Upper lobe of right lung (tissue), 1 donor: ENCODE data around the gene PCDHA5. TPM values are rescaled to one million over a fixed set of nuclear protein-coding genes. Genes with fewer than 3 reads are reported as not detected.

ENCODE experiments used
- ATAC-seq: fragments of 200-7000 bp; cut with Tn5 transposase; one replicate; pipeline ENCODE4 v1.9.1; 2020; ENCODE audit warnings: mild to moderate bottlenecking, moderate library complexity
- DNase-seq: peaks from one replicate; pipeline ENCODE4 v3.0.0-alpha.2; 2020
- H3K27ac ChIP-seq: fragments of 200-600 bp; one replicate; pipeline ENCODE4 v1.8.0; 2022
- H3K27me3 ChIP-seq: fragments of 200-600 bp; one replicate; pipeline ENCODE4 v1.8.0; 2022; ENCODE audit warnings: mild to moderate bottlenecking
- H3K36me3 ChIP-seq: fragments of 200-600 bp; one replicate; pipeline ENCODE4 v1.8.0; 2022
- H3K4me1 ChIP-seq: fragments of 200-600 bp; one replicate; pipeline ENCODE4 v1.8.0; 2022
- H3K4me3 ChIP-seq: fragments of 200-600 bp; one replicate; pipeline ENCODE4 v1.8.0; 2022; ENCODE audit warnings: mild to moderate bottlenecking
- H3K9me3 ChIP-seq: fragments of 200-600 bp; one replicate; pipeline ENCODE4 v1.8.0; 2022
- intact Hi-C: fragments of 100-400 bp; cut with DNase I; formaldehyde crosslinking; loops from one replicate; pipeline ENCODE4 v1.11.0; 2022
- total RNA-seq: library from RNA; stranded (reverse); fragmentation: NEBNext Ultra II Directional; extraction: Animal tissue kit (Norgen Biotek cat#: 25700); gene quantifications from one replicate; pipeline ENCODE4 v1.2.1, GENCODE V29; 2021
- TF ChIP-seq, protein P1 (sequence below): fragments of 200-600 bp; IDR thresholded peaks from one replicate; pipeline ENCODE4 v1.8.0; 2022; ENCODE audit warnings: antibody characterized with exemption
- donor health status: DM: no; HTN: yes; CAD: no; lungs with severe emphysema.

Gene PCDHA5
- total RNA-seq, 1 donor from 2014 or later, result 0.43 TPM

DNA sequence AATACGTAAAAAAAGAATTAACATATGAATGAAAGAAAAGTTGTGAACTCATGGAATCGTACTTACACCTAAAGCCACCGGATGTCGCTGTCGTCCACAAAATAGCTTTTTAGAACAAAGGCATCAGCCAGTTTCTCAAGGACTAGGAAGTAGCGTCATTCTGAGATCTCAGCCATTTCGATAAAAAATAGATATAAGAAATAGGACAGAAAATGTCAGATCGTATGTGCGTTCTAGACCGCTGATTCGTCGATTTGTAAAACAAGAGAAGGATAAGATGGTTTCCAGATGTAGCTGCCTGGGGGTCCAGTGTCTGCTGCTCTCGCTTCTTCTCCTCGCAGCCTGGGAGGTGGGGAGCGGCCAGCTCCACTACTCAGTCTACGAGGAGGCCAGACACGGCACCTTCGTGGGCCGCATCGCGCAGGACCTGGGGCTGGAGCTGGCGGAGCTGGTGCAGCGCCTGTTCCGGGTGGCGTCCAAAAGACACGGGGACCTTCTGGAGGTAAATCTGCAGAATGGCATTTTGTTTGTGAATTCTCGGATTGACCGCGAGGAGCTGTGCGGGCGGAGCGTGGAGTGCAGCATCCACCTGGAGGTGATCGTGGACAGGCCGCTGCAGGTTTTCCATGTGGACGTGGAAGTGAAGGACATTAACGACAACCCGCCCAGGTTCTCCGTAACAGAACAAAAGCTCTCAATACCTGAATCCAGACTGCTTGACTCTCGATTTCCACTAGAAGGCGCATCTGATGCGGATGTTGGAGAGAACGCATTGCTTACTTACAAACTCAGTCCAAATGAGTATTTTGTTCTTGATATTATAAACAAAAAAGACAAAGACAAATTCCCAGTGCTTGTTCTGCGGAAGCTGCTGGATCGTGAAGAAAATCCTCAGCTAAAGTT lies 34.6 kb downstream of the PCDHA5 start, which contains the start of gene PCDHA10:
Gene PCDHA10 (plus strand): TSS at position 126 of the 903 bp plus-strand sequence. CDS start 152 bp downstream, at position 278.
- Histone ChIP-seq H3K27me3 (peaks cover 22% of the 10 kb centered on the region), H3K9me3 (no peaks in the 10 kb centered on the region), H3K4me3 (peak within 1 kb of the TSS; percentile 34), H3K4me1 (no peaks in the 10 kb centered on the region), H3K36me3 (no peaks in the 10 kb centered on the region), H3K27ac (no peak within 1 kb of the TSS)
- intact Hi-C loops, result no loop called here
- DNase-seq, result no peak
- TF ChIP-seq, protein P1, sequence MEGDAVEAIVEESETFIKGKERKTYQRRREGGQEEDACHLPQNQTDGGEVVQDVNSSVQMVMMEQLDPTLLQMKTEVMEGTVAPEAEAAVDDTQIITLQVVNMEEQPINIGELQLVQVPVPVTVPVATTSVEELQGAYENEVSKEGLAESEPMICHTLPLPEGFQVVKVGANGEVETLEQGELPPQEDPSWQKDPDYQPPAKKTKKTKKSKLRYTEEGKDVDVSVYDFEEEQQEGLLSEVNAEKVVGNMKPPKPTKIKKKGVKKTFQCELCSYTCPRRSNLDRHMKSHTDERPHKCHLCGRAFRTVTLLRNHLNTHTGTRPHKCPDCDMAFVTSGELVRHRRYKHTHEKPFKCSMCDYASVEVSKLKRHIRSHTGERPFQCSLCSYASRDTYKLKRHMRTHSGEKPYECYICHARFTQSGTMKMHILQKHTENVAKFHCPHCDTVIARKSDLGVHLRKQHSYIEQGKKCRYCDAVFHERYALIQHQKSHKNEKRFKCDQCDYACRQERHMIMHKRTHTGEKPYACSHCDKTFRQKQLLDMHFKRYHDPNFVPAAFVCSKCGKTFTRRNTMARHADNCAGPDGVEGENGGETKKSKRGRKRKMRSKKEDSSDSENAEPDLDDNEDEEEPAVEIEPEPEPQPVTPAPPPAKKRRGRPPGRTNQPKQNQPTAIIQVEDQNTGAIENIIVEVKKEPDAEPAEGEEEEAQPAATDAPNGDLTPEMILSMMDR, result peak; percentile 31
- ATAC-seq, result no peak

DNA sequence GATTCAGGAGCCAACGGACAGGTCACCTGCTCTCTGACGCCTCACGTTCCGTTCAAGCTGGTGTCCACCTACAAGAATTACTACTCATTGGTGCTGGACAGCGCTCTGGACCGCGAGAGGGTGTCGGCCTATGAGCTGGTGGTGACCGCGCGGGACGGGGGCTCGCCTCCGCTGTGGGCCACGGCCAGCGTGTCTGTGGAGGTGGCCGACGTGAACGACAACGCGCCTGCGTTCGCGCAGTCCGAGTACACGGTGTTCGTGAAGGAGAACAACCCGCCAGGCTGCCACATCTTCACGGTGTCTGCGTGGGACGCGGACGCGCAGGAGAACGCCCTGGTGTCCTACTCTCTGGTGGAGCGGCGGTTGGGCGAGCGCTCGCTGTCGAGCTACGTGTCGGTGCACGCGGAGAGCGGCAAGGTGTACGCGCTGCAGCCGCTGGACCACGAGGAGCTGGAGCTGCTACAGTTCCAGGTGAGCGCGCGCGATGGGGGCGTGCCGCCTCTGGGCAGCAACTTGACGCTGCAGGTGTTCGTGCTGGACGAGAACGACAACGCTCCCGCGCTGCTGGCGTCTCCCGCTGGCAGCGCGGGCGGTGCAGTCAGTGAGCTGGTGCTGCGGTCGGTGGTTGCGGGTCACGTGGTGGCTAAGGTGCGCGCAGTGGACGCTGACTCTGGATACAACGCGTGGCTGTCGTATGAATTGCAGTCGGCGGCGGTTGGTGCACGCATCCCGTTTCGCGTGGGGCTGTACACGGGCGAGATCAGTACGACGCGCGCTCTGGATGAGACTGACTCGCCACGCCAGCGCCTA lies 36.0 kb downstream of the PCDHA5 start:
- Histone ChIP-seq H3K36me3 (no peaks in the 10 kb centered on the region), H3K4me3 (no peak overlapping the region), H3K27me3 (peaks cover 22% of the 10 kb centered on the region), H3K27ac (no peak overlapping the region), H3K9me3 (no peaks in the 10 kb centered on the region), H3K4me1 (no peaks in the 10 kb centered on the region)
- DNase-seq (no peak), ATAC-seq (no peak)
- intact Hi-C loops, result no loop called here
- TF ChIP-seq, protein P1, result no peak

DNA sequence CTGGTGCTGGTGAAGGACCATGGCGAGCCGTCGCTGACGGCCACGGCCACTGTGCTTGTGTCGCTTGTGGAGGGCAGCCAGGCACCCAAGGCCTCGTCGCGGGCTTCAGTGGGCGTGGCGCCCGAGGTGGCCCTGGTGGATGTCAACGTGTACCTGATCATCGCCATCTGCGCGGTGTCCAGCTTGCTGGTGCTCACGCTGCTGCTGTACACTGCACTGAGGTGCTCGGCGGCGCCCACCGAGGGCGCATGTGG lies 36.5 kb downstream of the PCDHA5 start:
- TF ChIP-seq, protein P1, result no peak
- intact Hi-C loops, result no loop called here
- Histone ChIP-seq H3K9me3 (no peaks in the 10 kb centered on the region), H3K27ac (no peak overlapping the region), H3K4me3 (no peak overlapping the region), H3K36me3 (no peaks in the 10 kb centered on the region), H3K4me1 (no peaks in the 10 kb centered on the region), H3K27me3 (peaks cover 22% of the 10 kb centered on the region)
- no peak for ATAC-seq
- no peak for DNase-seq

DNA sequence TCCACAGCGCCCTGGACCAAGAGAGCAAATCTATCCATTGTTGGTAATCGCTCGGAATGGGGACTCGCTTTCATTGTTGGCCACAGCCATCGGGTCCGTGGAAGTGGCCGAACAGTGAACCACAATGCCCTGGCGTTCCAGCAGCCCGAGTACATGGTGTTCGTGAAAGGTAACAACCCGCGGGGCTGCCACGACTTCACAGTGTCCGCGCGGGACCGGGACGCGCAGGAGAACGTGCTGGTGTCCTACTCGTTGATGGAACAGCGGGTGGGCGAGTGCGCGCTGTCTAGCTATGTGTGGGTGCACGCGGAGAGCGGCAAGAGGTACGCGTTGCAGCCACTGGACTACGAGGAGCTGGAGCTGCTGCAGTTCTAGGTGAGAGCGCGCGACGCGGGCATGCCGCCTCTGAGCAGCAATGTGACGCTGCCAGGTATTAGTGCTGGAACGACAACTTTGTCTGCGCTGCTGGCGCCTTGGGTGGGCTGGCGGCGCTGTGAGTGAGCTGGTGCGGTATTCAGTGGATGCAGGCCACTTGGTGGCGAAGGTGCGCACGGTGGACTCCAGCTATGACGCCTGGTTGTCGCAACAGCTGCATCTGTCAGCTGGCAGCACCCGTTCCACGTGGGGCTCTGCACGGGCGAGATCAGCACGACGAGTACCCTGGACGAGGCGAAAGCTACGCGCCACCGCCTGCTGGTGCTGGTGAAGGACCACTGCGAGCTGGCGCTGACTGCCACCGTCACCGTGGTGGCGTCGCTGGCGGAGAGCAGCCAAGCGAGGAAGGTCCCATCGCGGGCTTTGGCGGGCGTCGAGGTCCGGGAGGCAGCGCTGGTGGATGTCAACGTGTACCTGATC lies 41.3 kb downstream of the PCDHA5 start:
- no peak for DNase-seq
- Histone ChIP-seq H3K36me3 (no peaks in the 10 kb centered on the region), H3K4me1 (no peaks in the 10 kb centered on the region), H3K27me3 (peaks cover 15% of the 10 kb centered on the region), H3K27ac (no peak overlapping the region), H3K9me3 (no peaks in the 10 kb centered on the region), H3K4me3 (no peak overlapping the region)
- intact Hi-C loops, result no loop called here
- peak; percentile 19 for ATAC-seq
- TF ChIP-seq, protein P1, result no peak
